GM18870 (cell line): ENCODE data around the gene SIRPD.
"Not testable (repeated sequence)": the region's sequence is repeated elsewhere in the genome, so short reads cannot be mapped to it uniquely, and the experiment has no call there.

Experiments used
- ATAC-seq: cut with Tn5 transposase; IDR thresholded peaks from one replicate; pipeline ENCODE4 v1.9.1; 2021; ENCODE audit warnings: moderate library complexity; ENCODE audit not compliant: unreplicated experiment

SIRPD gene

GRCh38 chr20:1557605-1558004 is at the start of gene SIRPD:
TSS of gene SIRPD (minus strand) at chr20:1557705. CDS start at chr20:1557653, 52 bp downstream.
- ATAC-seq: no peak

GRCh38 chr20:1600736-1601135 is 43.2 kb upstream of the SIRPD start:
- ATAC-seq: no peak

GRCh38 chr20:1595333-1595732 is 37.8 kb upstream of the SIRPD start:
- no peak for ATAC-seq

GRCh38 chr20:1588533-1589460 is 31.3 kb upstream of the SIRPD start:
- no peak for ATAC-seq

- ATAC-seq: no peak
Measured at GRCh38 chr20:1587781-1588532, 30.5 kb upstream of the SIRPD start.

GRCh38 chr20:1579488-1579887 is 22.0 kb upstream of the SIRPD start:
- ATAC-seq: no peak

- no peak for ATAC-seq
Measured at GRCh38 chr20:1577906-1578305, 20.4 kb upstream of the SIRPD start.

GRCh38 chr20:1577313-1577712 is 19.8 kb upstream of the SIRPD start:
- not testable (repeated sequence) for ATAC-seq

- ATAC-seq: no peak
Measured at GRCh38 chr20:1576641-1577040, 19.1 kb upstream of the SIRPD start.

- not testable (repeated sequence) for ATAC-seq
Measured at GRCh38 chr20:1576003-1576402, 18.5 kb upstream of the SIRPD start.

GRCh38 chr20:1571583-1571982 is 14.1 kb upstream of the SIRPD start:
- ATAC-seq: not testable (repeated sequence)

- ATAC-seq: no peak
Measured at GRCh38 chr20:1569415-1569881, 11.9 kb upstream of the SIRPD start.

- ATAC-seq: no peak
Measured at GRCh38 chr20:1568163-1568490, 10.6 kb upstream of the SIRPD start.

- ATAC-seq: no peak
Measured at GRCh38 chr20:1567392-1568162, 10.1 kb upstream of the SIRPD start.

GRCh38 chr20:1566701-1567100 is 9.2 kb upstream of the SIRPD start:
- no peak for ATAC-seq

- no peak for ATAC-seq
Measured at GRCh38 chr20:1565461-1565860, 8.0 kb upstream of the SIRPD start.

GRCh38 chr20:1563598-1563997 is 6.1 kb upstream of the SIRPD start:
- no peak for ATAC-seq

GRCh38 chr20:1562622-1563021 is 5.1 kb upstream of the SIRPD start:
- ATAC-seq: no peak

GRCh38 chr20:1561350-1561749 is 3.8 kb upstream of the SIRPD start:
- ATAC-seq: no peak

GRCh38 chr20:1555952-1556351 is 1.6 kb downstream of the SIRPD start:
- ATAC-seq: no peak

GRCh38 chr20:1539816-1540419 is 17.6 kb downstream of the SIRPD start:
- no peak for ATAC-seq
